ENCODE data around the gene SLC66A2. TPM values are rescaled to one million over a fixed set of nuclear protein-coding genes. Genes with fewer than 3 reads are reported as not detected.

Gene SLC66A2
- polyA plus RNA-seq, 4 donors = 21.1 to 34.6 (median 30.0) TPM

GRCh38 chr18:79939096-79939495 lies 12.4 kb downstream of the SLC66A2 start:
- DNase-seq (ENCODE audit: low read depth in 4 of 4, low spot score in 2 of 4) = no peak

- DNase-seq (ENCODE audit: low read depth in 4 of 4, low spot score in 2 of 4) = no peak
Observed at GRCh38 chr18:79938196-79938595, 13.3 kb downstream of the SLC66A2 start.

- no peak for DNase-seq (ENCODE audit: low read depth in 4 of 4, low spot score in 2 of 4)
Observed at GRCh38 chr18:79937103-79937860, 14.2 kb downstream of the SLC66A2 start.

- no peak for DNase-seq (ENCODE audit: low read depth in 4 of 4, low spot score in 2 of 4)
Observed at GRCh38 chr18:79936641-79937040, 14.8 kb downstream of the SLC66A2 start.

GRCh38 chr18:79935925-79936324 lies 15.5 kb downstream of the SLC66A2 start:
- no peak for DNase-seq (ENCODE audit: low read depth in 4 of 4, low spot score in 2 of 4)

GRCh38 chr18:79935499-79935898 lies 16.0 kb downstream of the SLC66A2 start:
- DNase-seq (ENCODE audit: low read depth in 4 of 4, low spot score in 2 of 4) = no peak

- no peak for DNase-seq (ENCODE audit: low read depth in 4 of 4, low spot score in 2 of 4)
Observed at GRCh38 chr18:79935098-79935480, 16.4 kb downstream of the SLC66A2 start.

- DNase-seq (ENCODE audit: low read depth in 4 of 4, low spot score in 2 of 4) = no peak
Observed at GRCh38 chr18:79934311-79935097, 16.9 kb downstream of the SLC66A2 start.

- DNase-seq (ENCODE audit: low read depth in 4 of 4, low spot score in 2 of 4) = no peak
Observed at GRCh38 chr18:79933765-79934164, 17.7 kb downstream of the SLC66A2 start.

- no peak for DNase-seq (ENCODE audit: low read depth in 4 of 4, low spot score in 2 of 4)
Observed at GRCh38 chr18:79932907-79933306, 18.5 kb downstream of the SLC66A2 start.

- DNase-seq (ENCODE audit: low read depth in 4 of 4, low spot score in 2 of 4) = no peak
Observed at GRCh38 chr18:79931475-79931874, 20.0 kb downstream of the SLC66A2 start.

- DNase-seq (ENCODE audit: low read depth in 4 of 4, low spot score in 2 of 4) = no peak
Observed at GRCh38 chr18:79930020-79930642, 21.3 kb downstream of the SLC66A2 start.

- no peak for DNase-seq (ENCODE audit: low read depth in 4 of 4, low spot score in 2 of 4)
Observed at GRCh38 chr18:79928563-79928960, 22.9 kb downstream of the SLC66A2 start.

- DNase-seq (ENCODE audit: low read depth in 4 of 4, low spot score in 2 of 4) = no peak
Observed at GRCh38 chr18:79927607-79928562, 23.6 kb downstream of the SLC66A2 start.

- no peak for DNase-seq (ENCODE audit: low read depth in 4 of 4, low spot score in 2 of 4)
Observed at GRCh38 chr18:79926715-79927606, 24.5 kb downstream of the SLC66A2 start.

- DNase-seq (ENCODE audit: low read depth in 4 of 4, low spot score in 2 of 4) = no peak
Observed at GRCh38 chr18:79926306-79926705, 25.1 kb downstream of the SLC66A2 start.

GRCh38 chr18:79924814-79925731 lies 26.4 kb downstream of the SLC66A2 start:
- peak in 1 of 4 donors; percentile 25 for DNase-seq (ENCODE audit: low read depth in 4 of 4, low spot score in 2 of 4)

GRCh38 chr18:79923896-79924585 lies 27.4 kb downstream of the SLC66A2 start:
- DNase-seq (ENCODE audit: low read depth in 4 of 4, low spot score in 2 of 4) = no peak
